Epithelial cell of proximal tubule (primary cell): Measurements from ENCODE around the gene DYRK3. TPM values are rescaled to one million over a fixed set of nuclear protein-coding genes. Genes with fewer than 3 reads are reported as not detected.

ENCODE experiments used
- DNase-seq: peaks from one replicate; pipeline ENCODE4 v3.0.0-alpha.2; 2011; ENCODE audit warnings: low read depth
- H3K4me3 ChIP-seq: 2 replicates; pipeline ENCODE4 v1.5.1; 2011; ENCODE audit warnings: low read depth, mild to moderate bottlenecking, low read length
- CTCF ChIP-seq: conservative IDR thresholded peaks from 2 replicates; pipeline ENCODE4 v1.5.1; 2012; ENCODE audit warnings: low read depth, mild to moderate bottlenecking, low read length
- total RNA-seq: library from RNA; depleted of rRNA; stranded (reverse); fragments of >200 nt; gene quantifications from 2 replicates; pipeline ENCODE4 v1.2.3, GENCODE V29; 2015

Gene DYRK3
- total RNA-seq, 1 donor from 2014 or later: 2.9 TPM

- TF ChIP-seq CTCF: no peak
- no peak overlapping the region for H3K4me3 ChIP-seq
- no peak for DNase-seq
These were observed 48.0 kb downstream of the DYRK3 start for GRCh38 chr1:206683313-206683712.

GRCh38 chr1:206684003-206684402 lies 48.7 kb downstream of the DYRK3 start:
- peak overlapping the region; percentile 94 for H3K4me3 ChIP-seq
- no peak for DNase-seq
- no peak for TF ChIP-seq CTCF

GRCh38 chr1:206684478-206685333 lies 49.4 kb downstream of the DYRK3 start, which contains the start of gene MAPKAPK2:
TSS of gene MAPKAPK2 (plus strand) at chr1:206684905. CDS start at chr1:206685230, 325 bp downstream.
- TF ChIP-seq CTCF: no peak
- H3K4me3 ChIP-seq: peak within 1 kb of the TSS; percentile 94
- DNase-seq: no peak

- H3K4me3 ChIP-seq: peak overlapping the region; percentile 94
- TF ChIP-seq CTCF: no peak
- DNase-seq: no peak
These were observed 50.0 kb downstream of the DYRK3 start for GRCh38 chr1:206685334-206685768.

GRCh38 chr1:206685769-206686477 lies 50.6 kb downstream of the DYRK3 start:
- no peak for TF ChIP-seq CTCF
- no peak for DNase-seq

GRCh38 chr1:206686478-206687249 lies 51.3 kb downstream of the DYRK3 start:
- TF ChIP-seq CTCF: no peak
- peak overlapping the region; percentile 94 for H3K4me3 ChIP-seq
- no peak for DNase-seq

More at GRCh38 chr1:206685769-206686477, 50.6 kb downstream of the DYRK3 start:
- peak overlapping the region; percentile 94 for H3K4me3 ChIP-seq
